GM19397 (cell line): ENCODE data around the gene STAT5B.
"Not testable (repeated sequence)": the region's sequence is repeated elsewhere in the genome, so short reads cannot be mapped to it uniquely, and the experiment has no call there.

ENCODE experiments used
- ATAC-seq: cut with Tn5 transposase; IDR thresholded peaks from one replicate; pipeline ENCODE4 v1.9.1; 2021; ENCODE audit warnings: mild to moderate bottlenecking, moderate library complexity; ENCODE audit not compliant: unreplicated experiment

Gene STAT5B

DNA sequence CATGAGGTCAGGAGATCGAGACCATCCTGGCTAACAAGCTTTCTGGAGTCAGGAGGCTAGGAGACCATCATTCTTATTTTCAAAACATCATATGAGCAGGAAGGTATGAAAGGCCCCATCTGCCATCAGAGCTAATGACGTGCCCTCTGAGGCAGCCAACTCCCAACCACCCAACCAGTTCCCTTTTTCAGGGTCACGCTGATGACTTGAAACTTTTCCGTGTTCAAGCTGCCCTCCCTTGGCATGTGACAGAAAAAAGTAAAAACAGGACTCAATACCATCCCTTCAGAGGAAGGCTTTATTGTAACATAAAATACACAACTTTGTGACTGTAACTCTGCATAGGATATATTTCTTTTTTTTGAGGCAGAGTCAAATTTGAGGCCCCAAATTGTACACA, 77.3 kb downstream of the STAT5B start:
- no peak for ATAC-seq

DNA sequence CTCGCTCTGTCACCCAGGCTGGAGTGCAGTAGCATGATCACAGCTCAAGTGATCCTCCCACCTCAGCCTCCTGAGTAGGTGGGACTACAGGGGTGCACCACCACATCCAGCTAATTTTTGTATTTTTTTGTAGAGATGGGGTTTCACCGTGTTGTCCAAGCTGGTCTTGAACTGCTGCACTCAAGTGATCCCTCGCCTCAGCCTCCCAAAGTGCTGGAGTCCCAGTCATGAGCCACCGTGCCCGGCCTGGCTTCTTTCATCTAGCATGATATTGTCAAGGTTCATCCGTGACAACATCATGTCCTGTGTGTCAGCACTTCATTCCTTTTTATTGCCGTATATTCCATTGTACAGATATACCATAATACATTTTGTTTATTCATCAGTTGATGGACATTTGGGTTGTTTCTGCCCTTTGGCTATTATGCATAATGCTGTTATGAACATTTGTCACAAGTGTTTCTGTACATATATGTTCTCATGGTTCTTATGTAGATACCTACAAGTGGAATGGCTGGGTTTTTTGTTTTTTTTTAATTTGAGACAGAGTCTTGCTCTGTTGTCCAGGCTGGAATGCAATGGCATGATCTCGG, 78.5 kb downstream of the STAT5B start:
- ATAC-seq = no peak

DNA sequence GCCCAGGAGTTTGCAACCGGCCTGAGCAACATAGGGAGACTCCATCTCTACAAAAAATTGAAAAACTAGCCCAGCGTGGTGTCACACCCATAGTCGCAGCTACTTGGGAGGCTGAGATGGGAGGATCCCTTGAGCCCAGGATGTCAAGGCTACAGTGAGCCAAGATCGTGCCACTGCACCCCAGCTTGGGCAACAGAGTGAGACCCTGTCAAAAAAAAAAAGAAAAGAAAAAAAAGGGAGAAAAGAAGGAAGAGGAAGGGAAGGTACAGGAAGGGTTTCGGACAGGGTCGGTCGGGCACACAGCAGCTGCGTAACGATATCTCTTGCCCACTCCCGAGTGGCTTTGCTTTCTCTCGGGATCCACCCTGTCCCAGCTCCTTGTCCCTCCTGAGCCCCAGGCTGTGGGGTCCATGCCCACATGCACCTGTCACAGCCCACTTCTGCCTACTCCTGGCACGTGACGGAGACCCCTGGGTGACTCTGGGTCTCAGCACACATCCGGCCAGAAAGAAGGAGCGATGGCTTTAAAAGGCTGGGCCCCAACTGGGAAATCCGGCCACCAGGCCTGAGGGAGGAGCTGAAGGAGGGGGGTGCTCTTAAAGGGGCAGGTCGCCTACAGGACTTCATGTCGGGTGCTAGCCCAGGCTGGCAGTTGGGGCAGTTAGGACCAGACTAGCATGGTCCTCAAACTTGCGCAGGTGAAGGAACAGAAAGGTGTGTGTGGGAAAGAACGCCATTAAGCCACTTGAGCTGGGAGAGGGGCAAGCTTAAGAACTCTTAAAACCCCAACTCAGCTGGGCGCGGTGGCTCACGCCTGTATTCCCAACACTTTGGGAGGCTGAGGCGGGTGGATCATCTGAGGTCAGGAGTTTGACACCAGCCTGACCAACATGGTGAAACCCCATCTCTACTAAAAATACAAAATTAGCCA, 82.0 kb downstream of the STAT5B start, which contains the start of gene GHDC:
Gene GHDC, minus strand, starts transcription at position 526 of the 931 bp plus-strand sequence. CDS start 913 bp downstream, outside the sequence.
- ATAC-seq = peak; percentile 82

DNA sequence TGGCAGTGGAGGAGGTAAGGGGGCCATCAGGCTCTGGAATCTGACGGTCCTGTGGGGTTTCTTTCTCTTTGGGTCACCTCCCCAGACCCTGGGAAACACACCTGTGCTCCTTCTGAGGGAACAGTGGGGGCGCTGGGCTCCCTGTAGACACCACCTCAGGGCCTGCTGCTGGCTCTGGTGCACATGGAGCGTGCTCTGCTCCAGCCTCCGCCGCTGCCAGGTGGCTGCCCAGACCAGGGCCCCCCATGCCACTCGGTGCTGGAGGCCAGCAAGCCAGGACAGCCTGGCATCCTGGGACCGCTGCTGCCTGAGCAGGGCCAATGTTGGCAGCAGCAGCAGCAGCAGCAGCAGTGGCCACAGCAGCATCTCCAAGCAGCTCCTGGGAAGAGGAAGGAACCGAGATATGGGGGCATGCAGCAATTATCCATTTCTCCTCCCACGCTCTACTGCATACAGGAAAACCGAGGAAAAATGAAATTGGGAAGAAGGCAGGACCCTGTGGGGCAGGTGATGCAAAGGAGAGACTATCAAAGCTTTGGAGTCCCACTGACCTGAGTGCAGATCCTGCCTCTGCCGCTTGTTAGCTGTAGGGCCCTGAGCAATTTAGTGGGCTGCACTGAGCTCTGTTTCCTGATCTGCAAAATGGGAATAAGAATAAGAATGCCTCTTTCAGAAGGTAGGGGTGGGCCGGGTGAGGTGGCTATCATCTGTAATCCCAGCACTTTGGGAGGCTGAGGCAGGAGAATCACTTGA, 82.8 kb downstream of the STAT5B start:
- ATAC-seq = no peak

DNA sequence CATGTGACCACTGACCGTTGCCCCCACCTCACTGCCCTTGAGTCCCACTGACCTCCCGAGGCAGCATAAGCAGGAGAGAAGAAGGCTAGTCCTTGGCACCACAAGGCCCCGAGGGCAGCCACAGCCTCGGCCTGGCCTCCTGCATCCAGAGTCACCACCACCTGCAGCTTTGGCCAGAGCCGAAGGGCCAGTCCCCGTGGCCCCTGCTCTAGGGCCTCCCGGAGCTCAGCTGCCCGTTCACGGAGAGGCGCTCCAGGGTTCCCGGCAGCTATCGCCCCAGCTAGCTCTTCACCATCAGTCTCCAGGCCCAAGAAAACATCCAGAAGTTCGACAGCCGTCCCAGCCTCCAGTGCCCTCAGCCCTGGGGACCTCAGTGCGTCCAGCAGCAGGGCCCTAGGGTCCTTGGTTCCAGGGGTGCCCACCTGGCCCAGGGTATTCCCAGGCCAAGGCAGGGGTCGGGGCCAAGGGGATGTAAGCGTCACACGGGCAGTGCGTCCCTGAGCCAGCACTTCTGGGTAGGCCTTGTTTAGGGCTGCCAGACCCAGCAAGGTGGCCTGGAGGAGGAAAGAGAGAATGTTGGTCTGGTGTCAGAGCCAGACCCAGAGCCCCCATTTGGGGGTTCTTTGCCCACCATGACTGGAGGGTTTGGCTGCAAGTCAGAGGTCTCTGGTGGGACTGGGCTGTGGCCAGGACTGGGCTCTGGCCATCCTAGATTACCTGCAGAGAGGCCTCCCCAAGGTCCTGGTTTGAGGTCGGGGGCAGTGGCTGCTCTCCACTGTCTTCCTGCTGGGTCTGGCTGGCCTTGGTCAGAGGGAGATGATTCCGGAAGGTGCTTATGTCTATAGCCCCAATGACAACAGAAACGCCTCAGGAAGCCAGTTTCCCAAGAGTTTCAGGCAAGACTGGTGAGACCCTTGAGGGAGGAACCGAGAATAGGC, 83.7 kb downstream of the STAT5B start:
- no peak for ATAC-seq

DNA sequence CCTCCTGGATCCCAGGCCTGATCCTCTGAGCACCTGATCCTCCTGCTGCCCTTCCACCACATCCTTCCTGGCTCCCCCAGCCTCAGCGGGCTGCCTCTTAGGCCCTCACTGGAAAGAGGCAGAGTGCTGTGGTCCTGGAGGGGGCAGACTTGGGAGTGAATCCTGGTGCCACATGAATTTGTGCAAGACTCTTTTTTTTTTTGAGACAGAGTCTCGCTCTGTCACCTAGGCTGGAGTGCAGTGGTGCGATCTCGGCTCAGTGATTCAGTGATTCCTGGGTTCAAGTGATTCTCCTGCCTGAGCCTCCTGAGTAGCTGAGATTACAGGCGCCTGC, 84.9 kb downstream of the STAT5B start:
- ATAC-seq = no peak

DNA sequence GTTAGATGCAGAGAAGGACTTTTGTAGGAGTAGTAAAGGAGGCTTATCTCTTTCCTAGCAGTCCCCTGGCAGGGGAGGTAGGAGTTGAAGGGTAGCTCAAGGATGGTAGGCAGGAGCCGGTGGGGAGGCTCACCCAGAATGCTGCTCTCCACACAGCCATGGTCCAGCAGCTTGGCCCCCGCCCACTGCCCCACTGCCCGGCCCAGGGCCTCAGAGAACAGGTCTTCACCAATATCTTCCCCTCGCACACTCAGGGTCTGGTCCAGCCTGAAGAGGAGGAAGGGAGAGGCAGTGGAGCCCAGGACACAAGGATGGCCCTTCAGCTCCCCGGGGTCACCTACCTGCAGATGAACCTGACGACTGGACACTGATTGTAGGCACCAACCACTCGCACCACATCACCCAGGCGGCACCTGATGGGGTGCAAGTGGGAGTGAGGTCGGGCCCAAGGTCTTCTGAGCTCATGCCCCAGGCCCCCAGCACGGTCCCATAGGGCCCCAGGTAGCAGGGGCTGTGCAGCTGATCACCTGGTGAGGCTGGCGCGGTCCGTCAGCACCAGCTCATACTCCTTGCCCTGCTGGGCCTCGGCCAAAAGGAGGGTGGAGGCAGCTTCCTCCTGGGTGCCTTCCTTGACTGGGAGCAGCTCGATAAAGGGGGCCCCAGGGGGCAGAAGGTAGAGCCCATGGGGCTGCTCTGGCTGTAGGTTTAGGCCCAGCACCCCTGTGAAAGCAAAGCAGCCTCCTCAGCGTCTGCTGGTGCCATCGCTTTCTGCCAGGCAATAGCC, 85.5 kb downstream of the STAT5B start:
- ATAC-seq = no peak

DNA sequence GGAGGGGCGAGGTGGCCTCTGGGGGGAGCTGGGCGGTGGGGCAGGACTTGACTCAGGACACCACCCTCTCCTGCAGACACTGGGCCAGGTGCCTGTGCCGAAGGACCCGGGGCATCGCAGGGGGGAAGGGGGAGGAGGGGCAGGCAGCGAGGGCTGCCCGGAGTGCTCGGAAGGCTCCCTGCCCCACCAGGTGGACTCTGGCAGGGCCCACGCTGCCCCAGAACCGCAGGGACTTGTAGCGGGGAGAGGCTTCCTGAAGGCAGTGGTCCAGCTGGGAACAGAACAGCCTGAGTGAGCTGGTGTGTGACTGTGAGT, 86.6 kb downstream of the STAT5B start:
- no peak for ATAC-seq

DNA sequence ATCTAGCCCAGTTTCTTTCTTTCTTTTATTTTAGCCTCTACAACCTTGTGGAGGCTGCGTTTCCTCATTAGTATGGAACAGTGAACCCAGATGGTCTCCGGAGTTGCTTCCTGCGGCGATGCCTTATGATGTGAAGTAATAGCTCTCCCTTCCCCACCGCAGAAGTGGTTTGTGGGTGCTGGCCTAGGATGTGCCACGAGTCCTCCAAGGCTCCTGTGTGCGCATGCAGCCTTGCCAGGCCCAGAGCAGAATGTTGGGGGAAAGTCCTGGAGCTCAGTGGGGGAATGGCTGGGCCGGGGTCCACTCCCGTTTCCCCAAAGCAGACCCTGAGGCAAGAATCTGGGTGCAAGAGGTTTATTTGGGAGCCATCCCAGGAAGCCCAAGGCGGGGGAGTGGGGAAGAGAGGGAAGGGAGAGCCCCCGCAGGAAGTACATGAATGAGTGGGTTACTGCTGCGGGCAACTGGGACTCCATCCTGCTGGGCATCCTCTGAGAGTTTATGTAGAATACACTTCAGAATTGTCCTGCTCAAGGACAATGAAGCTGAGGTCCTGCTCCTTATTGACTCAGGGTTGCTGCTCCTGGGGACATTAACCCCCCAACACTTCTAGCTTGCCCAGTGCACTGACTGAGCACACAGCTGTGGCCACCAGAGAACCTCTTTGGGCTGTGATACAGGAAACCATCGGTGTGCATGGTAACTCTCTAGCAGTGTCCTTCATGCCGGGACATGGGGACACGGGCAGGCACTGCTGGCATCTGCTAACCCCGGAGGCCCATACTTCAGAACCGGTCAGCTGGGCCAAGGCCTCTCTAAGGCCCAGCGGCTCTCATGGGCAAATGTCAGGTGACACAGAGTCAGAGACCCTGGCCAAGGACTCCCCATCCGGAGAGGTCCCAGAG, 87.2 kb downstream of the STAT5B start:
- ATAC-seq = no peak

DNA sequence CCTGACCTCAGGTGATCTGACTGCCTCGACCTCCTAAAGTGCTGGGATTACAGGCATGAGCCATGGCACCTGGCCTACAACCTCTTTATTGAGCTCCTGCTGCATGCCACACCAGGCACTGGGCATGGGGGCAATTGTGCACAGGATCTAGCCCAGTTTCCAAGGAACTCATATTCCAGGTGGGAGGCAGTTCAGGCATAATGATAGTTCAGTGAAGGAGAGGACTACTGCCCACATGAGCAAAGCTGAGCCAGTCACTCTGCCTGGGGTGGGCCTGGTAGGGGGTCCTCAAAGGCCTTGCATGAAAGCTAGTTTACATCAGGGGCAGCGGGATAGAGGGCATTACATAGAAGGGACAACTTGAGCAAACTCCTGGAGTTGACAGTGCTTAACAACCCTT, 88.4 kb downstream of the STAT5B start:
- ATAC-seq = no peak

DNA sequence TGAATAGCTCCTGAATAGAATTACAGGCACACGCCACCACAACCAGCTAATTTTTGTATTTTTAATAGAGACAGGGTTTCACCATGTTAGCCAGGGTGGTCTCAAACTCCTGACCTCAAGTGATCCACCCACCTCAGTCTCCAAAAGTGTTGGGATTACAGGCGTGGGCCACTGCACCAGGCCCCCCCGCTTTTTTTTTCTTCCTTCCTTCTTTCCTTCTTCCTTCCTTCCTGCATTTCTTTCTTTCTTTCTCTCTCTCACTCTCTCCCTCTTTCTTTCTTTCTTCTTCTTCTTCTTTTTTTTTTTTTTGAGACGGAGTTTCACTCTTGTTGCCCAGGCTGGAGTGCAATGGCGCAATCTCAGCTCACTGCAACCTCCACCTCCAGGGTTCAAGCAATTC, 90.0 kb downstream of the STAT5B start:
- ATAC-seq = not testable (repeated sequence)

DNA sequence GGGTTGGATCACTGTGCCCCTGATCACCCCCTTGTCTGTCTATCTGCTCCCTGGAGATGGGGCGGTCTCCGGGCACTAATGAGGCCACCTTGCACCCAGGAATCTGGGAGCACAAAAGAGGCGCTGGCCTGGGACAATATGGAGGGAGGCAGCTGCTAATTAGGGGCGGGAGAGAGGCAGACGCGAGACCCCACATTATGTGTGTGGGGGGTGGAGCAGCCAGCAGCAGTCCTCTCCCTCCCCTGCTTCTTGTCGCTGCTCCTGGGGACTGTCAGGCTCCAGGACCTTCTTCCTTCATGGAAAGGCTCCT, 90.6 kb downstream of the STAT5B start:
- ATAC-seq = no peak

DNA sequence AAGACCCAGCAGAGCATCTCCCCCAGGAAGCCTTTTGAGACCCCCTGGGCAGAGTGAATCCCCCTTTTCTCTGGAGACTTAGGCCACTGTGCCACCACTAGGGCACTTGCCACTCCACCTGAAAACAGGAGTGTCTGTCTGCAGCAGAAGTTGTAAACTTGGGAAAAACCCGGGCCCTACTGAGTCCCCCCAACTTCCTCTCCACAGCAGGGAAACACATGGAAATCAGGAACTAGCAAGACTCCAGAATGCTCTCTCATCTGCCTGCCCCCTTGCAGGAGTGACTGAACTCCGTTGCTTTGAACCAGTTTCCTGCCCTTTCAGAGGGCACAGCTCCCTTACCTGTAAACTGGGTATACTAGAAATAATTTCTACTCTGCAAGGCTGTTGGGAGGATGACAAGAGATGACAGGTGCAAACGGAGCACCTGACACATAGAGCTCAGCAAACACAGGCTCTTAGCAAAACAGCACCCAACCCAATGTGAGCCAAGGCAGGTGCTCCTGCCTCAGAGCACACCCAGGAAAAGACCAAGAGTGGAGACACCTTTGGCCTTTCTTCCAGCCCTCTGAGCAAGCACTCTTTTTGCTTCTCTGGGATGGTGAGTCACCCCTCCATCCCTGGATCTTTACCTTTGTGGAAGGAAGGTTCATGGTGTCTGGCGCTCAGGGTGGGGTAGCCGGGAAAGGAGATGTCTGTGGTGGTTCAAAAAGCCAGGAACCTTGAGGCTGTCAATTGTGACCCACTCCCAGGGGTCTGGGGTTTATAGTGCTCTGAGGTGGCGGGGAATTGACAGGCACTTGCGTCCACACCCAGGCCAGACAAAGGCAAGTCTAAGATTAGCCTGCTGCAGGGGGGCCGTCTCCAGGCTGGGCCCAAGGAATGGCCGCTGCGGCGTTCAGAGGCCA, 91.2 kb downstream of the STAT5B start, which contains the start of gene HCRT:
Gene HCRT, minus strand, starts transcription at position 740 of the 908 bp plus-strand sequence. Its CDS starts 87 bp downstream, at position 653.
- no peak for ATAC-seq

DNA sequence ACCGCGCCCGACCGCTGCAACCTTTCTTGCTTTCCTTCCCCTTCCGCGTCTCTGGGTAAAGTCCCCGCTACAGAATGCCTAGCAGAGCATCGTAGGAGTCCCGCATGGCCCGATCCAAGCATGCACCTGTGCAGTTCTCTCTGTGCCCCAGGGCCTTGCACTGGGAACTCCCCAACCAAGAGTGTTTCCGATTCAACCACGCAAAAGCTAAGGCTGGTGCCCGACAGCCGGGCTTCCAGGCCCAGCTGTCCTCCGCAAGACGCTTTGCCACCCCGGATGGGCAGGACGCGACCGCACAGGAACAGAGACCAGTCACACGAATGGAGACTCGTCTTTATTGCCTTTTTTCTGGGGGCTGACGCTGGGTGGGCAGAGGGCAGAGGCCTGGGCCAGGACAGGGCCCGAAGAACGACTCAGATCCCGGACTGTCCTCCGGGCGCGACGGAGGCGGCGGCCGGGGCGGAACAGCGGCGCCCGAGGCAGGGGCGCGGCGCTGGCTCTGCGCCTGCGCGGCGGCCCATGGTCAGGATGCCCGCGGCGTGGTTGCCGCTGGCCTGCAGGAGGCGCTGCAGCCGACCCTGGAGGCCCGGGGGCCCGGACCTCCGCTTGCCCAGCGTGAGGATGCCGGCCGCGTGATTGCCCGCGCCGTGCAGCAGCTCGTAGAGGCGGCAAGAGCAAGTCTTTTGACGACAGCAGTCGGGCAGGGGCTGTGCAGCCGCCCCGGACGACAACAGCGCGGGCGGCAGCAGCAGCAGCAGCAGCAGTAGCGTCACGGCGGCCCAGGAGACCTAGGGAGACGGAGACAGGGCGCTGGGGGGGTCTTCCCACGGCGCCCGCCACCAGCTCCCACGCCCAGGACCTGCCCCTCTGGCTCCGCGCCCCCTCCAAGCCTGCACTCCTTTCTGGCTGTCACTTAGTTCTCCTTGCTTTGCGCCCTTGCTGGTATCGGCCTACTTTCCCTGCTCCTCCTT, 92.2 kb downstream of the STAT5B start:
- peak; percentile 67 for ATAC-seq

DNA sequence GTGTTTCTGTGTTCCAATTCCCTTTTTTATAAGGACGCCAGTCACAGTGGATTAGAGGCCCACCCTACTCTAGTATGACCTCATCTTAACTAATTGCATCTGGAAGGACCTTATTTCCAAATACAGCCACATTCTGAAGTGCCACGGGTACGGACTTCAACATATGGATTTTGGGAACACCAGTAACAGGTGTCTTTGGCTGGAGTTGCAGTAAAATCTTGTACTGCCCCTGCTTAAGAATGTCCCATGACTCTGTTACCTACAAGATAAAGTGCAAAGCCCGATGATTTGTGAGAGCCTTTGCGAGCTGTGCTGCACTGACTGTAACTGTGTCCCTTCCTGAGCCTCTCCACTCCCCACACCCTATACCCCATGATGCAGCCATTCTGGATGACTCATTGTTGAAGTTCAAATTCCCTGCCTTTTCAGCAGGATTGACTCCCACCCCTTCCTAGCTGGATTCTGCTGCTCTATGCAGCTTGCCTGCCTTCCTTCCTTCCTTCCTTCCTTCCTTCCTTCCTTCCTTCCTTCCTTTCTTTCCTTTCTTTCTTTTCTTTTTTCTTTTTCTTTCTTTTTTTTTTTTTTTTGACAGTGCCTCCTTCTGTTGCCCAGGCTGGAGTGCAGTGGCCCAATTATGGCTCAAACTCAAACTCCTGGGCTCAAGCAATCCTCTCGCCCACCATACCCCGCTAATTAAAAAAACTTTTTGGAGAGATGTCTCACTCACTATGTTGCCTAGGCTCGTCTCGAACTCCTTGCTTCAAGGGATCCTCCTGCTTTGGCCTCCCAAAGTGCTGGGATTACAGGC, 93.1 kb downstream of the STAT5B start:
- no peak for ATAC-seq

DNA sequence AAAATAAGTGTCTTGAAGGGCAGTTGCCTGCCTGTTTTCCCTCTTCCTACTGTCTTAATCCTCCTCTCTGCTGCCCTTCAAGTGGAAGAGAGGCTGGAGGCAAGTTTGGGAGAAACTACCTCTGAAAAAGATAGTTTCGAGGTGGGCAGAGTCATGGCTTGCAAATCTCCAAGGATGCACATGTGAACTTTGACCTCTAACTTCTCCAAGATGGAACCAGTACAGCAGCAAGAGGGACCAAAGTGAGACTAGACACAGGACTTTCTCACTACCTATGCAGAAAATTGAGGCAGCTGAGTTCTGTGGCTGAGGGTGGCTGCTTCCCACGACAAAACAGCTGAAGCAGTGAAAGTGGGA, 94.4 kb downstream of the STAT5B start:
- no peak for ATAC-seq
